ENCODE results near the gene TTLL12.

- TF ChIP-seq CTCF (IDR thresholded peaks at IDR 0.05; ENCODE audit: low read depth, low read length, poor library complexity, severe bottlenecking) (no peak), EZH2phosphoT487 (IDR thresholded peaks at IDR 0.05; ENCODE audit: borderline replicate concordance, low read length) (no peak)
Measured at GRCh38 chr22:43182118-43182517, 4.8 kb downstream of the TTLL12 start.
